Mesodermal cell (in vitro differentiated cells): ENCODE measurements around the gene TEAD3.
"Not testable (repeated sequence)": the region's sequence is repeated elsewhere in the genome, so short reads cannot be mapped to it uniquely, and the experiment has no call there.

Experiments used
- H3K27ac ChIP-seq: 2 replicates; pipeline ENCODE4 v1.7.0; 2013; ENCODE audit warnings: mild to moderate bottlenecking, low read depth, low read length, moderate library complexity; ENCODE audit not compliant: severe bottlenecking
- H3K36me3 ChIP-seq: 2 replicates; pipeline ENCODE4 v1.7.1; 2013; ENCODE audit warnings: mild to moderate bottlenecking, low read length, moderate library complexity; ENCODE audit not compliant: control insufficient read depth, insufficient read depth
- H3K4me1 ChIP-seq: one replicate; pipeline ENCODE4 v1.7.1; 2013; ENCODE audit warnings: mild to moderate bottlenecking, low read length; ENCODE audit not compliant: insufficient read depth, control insufficient read depth, poor library complexity, severe bottlenecking
- H3K4me3 ChIP-seq: 2 replicates; pipeline ENCODE4 v1.7.0; 2013; ENCODE audit warnings: low read length, control low read depth, mild to moderate bottlenecking; ENCODE audit not compliant: insufficient read depth, poor library complexity, severe bottlenecking; ENCODE audit errors: extremely low read depth
- H3K9me3 ChIP-seq: 2 replicates; pipeline ENCODE4 v1.7.1; 2013; ENCODE audit warnings: mild to moderate bottlenecking, low read length, moderate library complexity; ENCODE audit not compliant: control insufficient read depth
- WGBS, 2 experiments: methylation state at CpG; one replicate each; pipeline ENCODE4 v1.1.5; 2013; ENCODE audit warnings: missing lambda C conversion rate in 2 of 2; ENCODE audit not compliant: insufficient coverage in 2 of 2; 5-methylcytosine and 5-hydroxymethylcytosine counted together

TEAD3 gene

GRCh38 chr6:35522660-35523658 lies 26.1 kb upstream of the TEAD3 start:
- H3K36me3 ChIP-seq: no peaks in the 10 kb centered on the region
- no peak overlapping the region for H3K4me3 ChIP-seq
- 46 to 58% methylated on average over 13 to 23 of the region's 32 CpGs for WGBS, 2 experiments
- no peak overlapping the region for H3K27ac ChIP-seq
- no peaks in the 10 kb centered on the region for H3K4me1 ChIP-seq
- H3K9me3 ChIP-seq: no peaks in the 10 kb centered on the region

- H3K36me3 ChIP-seq: no peaks in the 10 kb centered on the region
- 86 to 92% methylated on average over 10 to 11 of the region's 12 CpGs for WGBS, 2 experiments
- no peak overlapping the region for H3K27ac ChIP-seq
- no peaks in the 10 kb centered on the region for H3K9me3 ChIP-seq
- no peak overlapping the region for H3K4me3 ChIP-seq
- no peaks in the 10 kb centered on the region for H3K4me1 ChIP-seq
Observed at GRCh38 chr6:35522151-35522550, 25.3 kb upstream of the TEAD3 start.

- Histone ChIP-seq H3K4me1 (no peaks in the 10 kb centered on the region), H3K9me3 (no peaks in the 10 kb centered on the region), H3K27ac (no peak overlapping the region), H3K36me3 (no peaks in the 10 kb centered on the region), H3K4me3 (no peak overlapping the region)
- WGBS, 2 experiments: 88 to 96% methylated on average over 4 of the region's 4 CpGs
Observed at GRCh38 chr6:35521235-35521634, 24.4 kb upstream of the TEAD3 start.

- Histone ChIP-seq H3K36me3 (no peaks in the 10 kb centered on the region), H3K27ac (no peak overlapping the region), H3K4me1 (no peaks in the 10 kb centered on the region), H3K4me3 (no peak overlapping the region), H3K9me3 (no peaks in the 10 kb centered on the region)
- whole genome bisulfite sequencing, 2 experiments: 82 to 86% methylated on average over 6 to 9 of the region's 9 CpGs
Observed at GRCh38 chr6:35519313-35520015, 22.6 kb upstream of the TEAD3 start.

- Histone ChIP-seq H3K9me3 (no peaks in the 10 kb centered on the region), H3K4me1 (no peaks in the 10 kb centered on the region), H3K27ac (no peak overlapping the region), H3K36me3 (no peaks in the 10 kb centered on the region), H3K4me3 (no peak overlapping the region)
- 88 to 92% methylated on average over 5 to 6 of the region's 6 CpGs for WGBS, 2 experiments
Observed at GRCh38 chr6:35518566-35519312, 21.9 kb upstream of the TEAD3 start.

- H3K9me3 ChIP-seq, H3K27ac ChIP-seq, H3K4me3 ChIP-seq, H3K4me1 ChIP-seq, H3K36me3 ChIP-seq: not testable (repeated sequence)
- 96% methylated on average over 7 of the region's 7 CpGs; no CpG with 5 or more reads in 1 of the 2 experiments for WGBS, 2 experiments
Observed at GRCh38 chr6:35517978-35518377, 21.1 kb upstream of the TEAD3 start.

GRCh38 chr6:35516712-35517111 lies 19.8 kb upstream of the TEAD3 start:
- Histone ChIP-seq H3K9me3 (no peaks in the 10 kb centered on the region), H3K36me3 (no peaks in the 10 kb centered on the region), H3K4me1 (no peaks in the 10 kb centered on the region), H3K4me3 (no peak overlapping the region), H3K27ac (no peak overlapping the region)
- WGBS, 2 experiments: 83 to 100% methylated on average over 2 of the region's 6 CpGs

GRCh38 chr6:35515939-35516338 lies 19.1 kb upstream of the TEAD3 start:
- not testable (repeated sequence) for H3K36me3 ChIP-seq, H3K27ac ChIP-seq, H3K4me3 ChIP-seq, H3K9me3 ChIP-seq, H3K4me1 ChIP-seq
- WGBS, 2 experiments: 83 to 85% methylated on average over 6 of the region's 6 CpGs

GRCh38 chr6:35514587-35514986 lies 17.7 kb upstream of the TEAD3 start:
- WGBS, 2 experiments: 90 to 91% methylated on average over 1 to 3 of the region's 4 CpGs
- Histone ChIP-seq H3K36me3 (no peaks in the 10 kb centered on the region), H3K4me3 (no peak overlapping the region)

GRCh38 chr6:35512740-35513139 lies 15.9 kb upstream of the TEAD3 start, which contains the start of gene TULP1:
Gene TULP1 (minus strand): TSS chr6:35512896. CDS start chr6:35512858, 38 bp downstream.
- 49 to 73% methylated on average over 3 to 4 of the region's 10 CpGs for WGBS, 2 experiments
- Histone ChIP-seq H3K9me3 (no peaks in the 10 kb centered on the region), H3K4me1 (no peaks in the 10 kb centered on the region), H3K27ac (no peak within 1 kb of the TSS), H3K36me3 (no peaks in the 10 kb centered on the region), H3K4me3 (no peak within 1 kb of the TSS)

More at GRCh38 chr6:35514587-35514986, 17.7 kb upstream of the TEAD3 start:
- H3K9me3 ChIP-seq: no peaks in the 10 kb centered on the region
- no peak overlapping the region for H3K27ac ChIP-seq
- no peaks in the 10 kb centered on the region for H3K4me1 ChIP-seq
